GM23248 (cell line): ENCODE measurements around the gene FAT1. TPM values are rescaled to one million over a fixed set of nuclear protein-coding genes. Genes with fewer than 3 reads are reported as not detected.

Experiments used
- DNase-seq: peaks from one replicate; pipeline ENCODE4 v3.0.0-alpha.2; 2015
- H2AFZ ChIP-seq: fragments of 200-600 bp; sonication (generic); 2 replicates; pipeline ENCODE4 v1.6.1; 2016; ENCODE audit warnings: antibody characterized with exemption
- H3F3A ChIP-seq: fragments of 200-600 bp; sonication (generic); 2 replicates; pipeline ENCODE4 v1.6.1; 2016; ENCODE audit warnings: mild to moderate bottlenecking, antibody characterized with exemption, mixed run types; ENCODE audit not compliant: insufficient read depth
- H3K27ac ChIP-seq: fragments of 200-600 bp; sonication (generic); 2 replicates; pipeline ENCODE4 v1.5.1; 2016; ENCODE audit warnings: mild to moderate bottlenecking
- H3K27me3 ChIP-seq: fragments of 200-600 bp; sonication (generic); replicated peaks from 2 replicates; pipeline ENCODE4 v1.6.1; 2016; ENCODE audit warnings: mild to moderate bottlenecking; ENCODE audit not compliant: insufficient read depth
- H3K36me3 ChIP-seq: fragments of 200-600 bp; sonication (generic); 2 replicates; pipeline ENCODE4 v1.6.1; 2016; ENCODE audit warnings: low read depth, mild to moderate bottlenecking
- H3K4me1 ChIP-seq: fragments of 200-600 bp; sonication (generic); 2 replicates; pipeline ENCODE4 v1.6.1; 2016; ENCODE audit warnings: mild to moderate bottlenecking; ENCODE audit not compliant: insufficient read depth
- H3K4me2 ChIP-seq: fragments of 200-600 bp; sonication (generic); one replicate; pipeline ENCODE4 v1.6.1; 2016; ENCODE audit warnings: mild to moderate bottlenecking; ENCODE audit not compliant: unreplicated experiment
- H3K4me3 ChIP-seq: fragments of 200-600 bp; sonication (generic); 2 replicates; pipeline ENCODE4 v1.5.1; 2016; ENCODE audit warnings: mild to moderate bottlenecking
- H3K79me2 ChIP-seq: fragments of 200-600 bp; sonication (generic); 2 replicates; pipeline ENCODE4 v1.6.1; 2016; ENCODE audit warnings: mild to moderate bottlenecking; ENCODE audit not compliant: insufficient read depth
- H3K9ac ChIP-seq: fragments of 200-600 bp; sonication (generic); 2 replicates; pipeline ENCODE4 v1.6.1; 2016; ENCODE audit warnings: mild to moderate bottlenecking
- H3K9me2 ChIP-seq: fragments of 200-600 bp; sonication (generic); 2 replicates; pipeline ENCODE4 v1.6.1; 2016; ENCODE audit warnings: mixed run types, mild to moderate bottlenecking, moderate library complexity; ENCODE audit not compliant: insufficient read depth
- H3K9me3 ChIP-seq: fragments of 200-600 bp; sonication (generic); one replicate; pipeline ENCODE4 v1.6.1; 2017; ENCODE audit warnings: low read depth
- H4K20me1 ChIP-seq: fragments of 200-600 bp; sonication (generic); 2 replicates; pipeline ENCODE4 v1.6.0; 2016; ENCODE audit not compliant: insufficient read depth
- EZH2 ChIP-seq: fragments of 200-600 bp; sonication (generic); IDR thresholded peaks from 2 replicates; pipeline ENCODE4 v1.6.1; 2018; ENCODE audit warnings: antibody characterized with exemption, mild to moderate bottlenecking; ENCODE audit not compliant: insufficient read depth, poor library complexity, severe bottlenecking
- EZH2phosphoT487 ChIP-seq: fragments of 200-600 bp; sonication (generic); IDR thresholded peaks from 2 replicates; pipeline ENCODE4 v1.6.1; 2018; ENCODE audit warnings: antibody characterized with exemption, moderate library complexity, mild to moderate bottlenecking, low read depth; ENCODE audit not compliant: insufficient read depth
- WGBS, 2 experiments: methylation state at CpG; one replicate each; pipeline ENCODE4 v1.1.6; 2015 to 2017; ENCODE audit warnings: low lambda C conversion rate in 2 of 2, low coverage in 1 of 2; ENCODE audit errors: missing lambda C conversion rate in 2 of 2; 5-methylcytosine and 5-hydroxymethylcytosine counted together
- in situ Hi-C: fragments of 300-500 bp; cut with MboI; formaldehyde crosslinking; loops from 2 replicates; pipeline ENCODE4 v1.15.0; 2020
- polyA plus RNA-seq: library from polyadenylated mRNA; unstranded; fragments of >200 nt; fragmentation: Nextera tagmentation; extraction: Ambion mirVana; gene quantifications from 2 replicates; pipeline ENCODE4 v1.2.1, GENCODE V29; 2016
- total RNA-seq: library from RNA; depleted of rRNA; stranded (reverse); fragments of >200 nt; shearing (Covaris generic); gene quantifications from 2 replicates; pipeline ENCODE4 v1.2.3, GENCODE V29; 2014; rRNA removed

Gene FAT1
- total and polyA plus RNA-seq, 2 experiments from 2014 or later: 53.3 to 250 TPM

DNA sequence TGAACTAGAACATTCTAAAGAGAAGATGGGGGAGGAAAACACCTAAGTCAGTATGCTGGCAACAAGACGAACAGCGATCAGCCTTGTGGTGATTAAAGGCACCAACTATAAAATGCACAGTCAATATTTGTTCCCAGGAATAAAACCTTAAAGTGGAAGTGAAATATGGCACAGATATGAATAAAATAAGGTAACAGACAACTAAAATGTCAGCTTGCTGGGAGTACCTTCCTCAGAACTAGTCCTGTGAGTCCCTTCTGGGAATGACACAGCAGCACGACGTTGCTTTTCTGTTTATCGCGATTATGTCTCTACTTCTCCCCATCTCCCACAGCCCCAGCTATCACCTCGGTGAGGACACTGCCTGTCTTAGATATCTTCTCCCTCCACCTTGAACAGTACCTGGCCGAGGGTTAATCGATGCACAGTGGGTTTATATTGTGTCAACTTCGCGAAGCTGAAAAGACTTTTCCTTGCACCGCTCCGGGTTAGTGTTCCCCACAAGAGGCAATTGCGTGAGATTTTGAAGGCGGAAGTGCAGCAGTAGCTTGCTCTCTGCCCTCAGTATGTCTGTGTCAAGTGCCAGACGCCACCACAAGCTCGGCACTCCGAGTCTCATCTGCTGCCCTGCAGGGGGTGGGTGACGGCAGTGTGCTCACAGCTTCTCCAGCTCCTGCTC is 185.7 kb downstream of the FAT1 start:
- WGBS, 2 experiments: 48 to 50% methylated on average over 19 of the region's 19 CpGs
- no peaks in the 10 kb centered on the region for H3K9me3 ChIP-seq
- no peak for TF ChIP-seq EZH2
- TF ChIP-seq EZH2phosphoT487: no peak
- no peaks in the 10 kb centered on the region for H3K79me2 ChIP-seq
- H3K27me3 ChIP-seq: no peaks in the 10 kb centered on the region
- no peak overlapping the region for H3K9ac ChIP-seq
- H3K4me2 ChIP-seq: no peak overlapping the region
- DNase-seq: no peak
- H3F3A ChIP-seq: no peaks in the 10 kb centered on the region
- no peak overlapping the region for H3K4me3 ChIP-seq
- no peaks in the 10 kb centered on the region for H3K9me2 ChIP-seq
- H3K36me3 ChIP-seq: no peaks in the 10 kb centered on the region
- no peaks in the 10 kb centered on the region for H4K20me1 ChIP-seq
- H2AFZ ChIP-seq: no peak overlapping the region
- H3K4me1 ChIP-seq: no peaks in the 10 kb centered on the region
- in situ Hi-C loops: no loop called here
- no peak overlapping the region for H3K27ac ChIP-seq

Other genes with a start within 250 kb of the FAT1 start
- gene MTNR1A, start 168.3 kb downstream of the FAT1 start, total RNA-seq: not detected in 2 replicates
- not detected in 2 replicates for gene MTNR1A, start 168.3 kb downstream of the FAT1 start, polyA plus RNA-seq